Inflammatory macrophage treated with lipopolysaccharide for 4 hours (primary cell): ENCODE data around the gene CCDC9.
A peak's percentile ranks its signal among the peaks of the same experiment; 100 is the strongest.
"Not testable (repeated sequence)": the region's sequence is repeated elsewhere in the genome, so short reads cannot be mapped to it uniquely, and the experiment has no call there.

ENCODE experiments used
- DNase-seq: peaks from one replicate; pipeline ENCODE4 v3.0.0-alpha.2; 2020

The CCDC9 gene

DNA sequence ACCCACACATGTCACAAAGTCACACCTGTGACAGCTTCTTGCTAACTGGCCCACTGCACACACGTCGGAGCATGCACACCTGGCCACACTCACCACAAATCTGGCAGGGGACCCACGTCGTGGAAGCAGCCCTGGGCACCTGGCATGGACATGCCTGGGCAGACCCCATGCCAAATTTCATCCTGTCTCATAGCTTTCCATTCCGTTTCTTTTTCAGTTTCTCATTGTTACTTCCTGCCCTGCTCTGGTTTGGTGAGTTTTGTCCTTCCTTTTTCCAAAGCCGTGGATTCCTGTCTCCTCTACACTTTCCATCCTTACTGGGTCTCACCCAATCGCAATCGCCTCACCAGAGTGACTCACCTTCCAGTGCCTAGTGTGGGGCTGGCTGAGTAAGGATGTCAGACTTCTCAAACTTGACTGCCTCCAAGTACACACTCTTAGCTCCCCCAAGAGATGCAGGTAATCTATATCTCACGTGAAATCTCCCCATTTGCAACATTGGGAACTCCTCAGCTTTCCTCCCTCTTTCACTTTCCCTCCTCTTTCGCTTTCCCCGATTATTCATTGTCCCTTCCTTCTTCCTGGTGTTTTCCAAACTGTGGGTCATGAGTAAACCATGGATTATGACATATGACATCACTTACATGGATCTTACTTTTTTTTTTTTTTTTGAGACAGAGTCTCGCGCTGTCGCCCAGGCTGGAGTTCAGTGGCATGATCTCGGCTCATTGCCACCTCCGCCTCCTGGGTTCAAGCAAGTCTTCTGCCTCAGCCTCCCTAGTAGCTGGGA, 23.7 kb upstream of the CCDC9 start:
- peak; percentile 86 for DNase-seq

DNA sequence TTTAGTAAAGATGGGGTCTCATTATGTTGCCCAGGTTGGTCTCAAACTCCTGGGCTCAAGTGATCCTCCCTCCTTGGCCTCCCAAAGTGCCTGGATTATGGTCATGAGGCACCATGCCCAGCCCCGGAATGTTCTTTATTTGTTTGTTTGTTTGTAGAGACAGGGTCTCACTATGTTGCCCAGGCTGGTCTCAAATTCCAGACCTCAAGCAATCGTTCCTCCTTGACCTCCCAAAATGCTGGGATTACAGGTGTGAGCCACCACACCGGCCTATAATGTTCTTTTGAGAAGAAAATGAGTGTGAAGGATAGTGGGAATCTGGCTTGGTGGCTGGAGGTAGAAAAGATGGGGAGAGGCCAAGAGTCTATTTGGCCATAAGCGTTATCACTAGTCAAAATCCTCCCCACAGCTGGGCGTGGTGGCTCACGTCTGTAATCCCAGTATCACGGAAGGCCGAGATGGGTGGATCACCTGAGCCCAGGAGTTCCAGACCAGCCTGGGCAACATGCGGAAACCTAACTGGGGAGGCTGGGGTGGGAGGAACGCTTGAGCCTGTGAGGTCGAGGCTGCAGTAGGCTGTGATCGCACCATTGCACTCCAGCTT, 20.2 kb upstream of the CCDC9 start:
- DNase-seq: no peak

DNA sequence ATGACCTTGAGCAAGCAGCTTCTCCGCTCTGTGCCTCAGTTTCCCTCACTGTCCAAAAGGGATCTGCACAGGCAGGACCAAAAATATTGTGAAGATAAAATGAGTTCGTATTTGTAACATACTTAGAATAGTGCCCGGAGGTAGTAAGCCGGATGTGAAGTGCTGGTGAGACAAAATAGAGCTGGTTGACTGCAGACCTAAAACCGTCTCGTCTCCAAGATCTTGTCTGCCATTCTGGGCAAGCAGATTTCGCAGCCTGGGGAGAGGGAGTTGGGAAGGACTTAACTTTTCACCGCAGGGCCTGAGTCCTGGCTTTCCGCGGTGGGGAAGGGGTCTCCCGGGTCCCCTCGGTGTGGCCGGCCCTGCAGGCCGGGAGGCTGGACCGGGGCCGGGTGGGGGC, 17.2 kb upstream of the CCDC9 start:
- DNase-seq: no peak

DNA sequence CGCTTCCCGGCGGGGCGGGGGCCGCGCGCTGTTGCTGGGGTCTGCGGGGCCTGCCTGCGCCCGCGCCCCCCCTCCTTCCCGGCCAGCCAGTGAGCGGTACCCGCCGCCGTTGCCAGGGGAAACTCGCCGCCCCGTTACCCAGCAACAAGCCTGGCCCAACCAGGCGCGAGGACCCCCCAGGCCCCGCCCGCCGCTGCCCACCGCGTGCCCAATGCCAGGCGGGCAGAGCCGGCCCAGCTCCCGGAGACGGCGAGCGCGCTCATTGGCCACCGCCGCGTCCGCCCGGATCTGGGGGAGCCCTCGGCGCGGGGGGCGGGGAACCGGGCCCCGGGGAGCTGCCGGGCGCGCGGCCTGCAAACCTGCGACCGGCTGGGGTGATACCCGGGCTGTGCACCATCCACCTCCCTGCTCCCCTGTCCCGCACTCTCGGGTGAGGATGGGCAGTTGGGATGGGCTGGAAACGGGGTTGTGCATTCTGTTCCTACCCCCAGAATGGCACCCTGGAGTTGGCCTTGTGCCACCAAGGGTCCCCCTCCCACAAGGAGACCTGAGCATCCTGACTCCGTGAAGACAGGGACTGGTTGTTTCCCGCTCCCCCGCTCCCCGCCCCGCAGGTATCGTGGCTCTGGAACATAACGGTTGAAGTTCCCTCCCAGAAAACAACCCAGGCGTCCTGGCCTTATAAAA, 16.6 kb upstream of the CCDC9 start:
- DNase-seq: no peak

DNA sequence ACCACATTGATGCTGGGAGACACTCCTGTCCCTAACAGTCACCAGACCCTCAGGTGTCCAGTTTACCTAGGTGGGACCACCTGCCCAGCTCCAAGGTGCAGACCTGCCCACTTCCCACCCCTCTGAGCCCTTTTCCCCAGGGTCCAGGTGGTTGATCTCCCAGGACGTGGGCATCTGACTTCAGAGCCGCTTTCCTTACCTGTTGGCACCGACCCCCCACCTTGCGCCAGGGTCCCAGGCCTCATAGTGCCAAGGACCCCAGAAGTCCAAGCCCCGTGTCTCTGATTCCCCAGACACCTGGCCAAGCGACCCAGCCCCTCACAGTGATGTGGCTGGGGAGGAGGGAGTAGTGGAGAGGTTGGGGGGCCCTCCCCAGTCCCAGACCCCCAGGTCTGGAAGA, 15.8 kb upstream of the CCDC9 start:
- no peak for DNase-seq

DNA sequence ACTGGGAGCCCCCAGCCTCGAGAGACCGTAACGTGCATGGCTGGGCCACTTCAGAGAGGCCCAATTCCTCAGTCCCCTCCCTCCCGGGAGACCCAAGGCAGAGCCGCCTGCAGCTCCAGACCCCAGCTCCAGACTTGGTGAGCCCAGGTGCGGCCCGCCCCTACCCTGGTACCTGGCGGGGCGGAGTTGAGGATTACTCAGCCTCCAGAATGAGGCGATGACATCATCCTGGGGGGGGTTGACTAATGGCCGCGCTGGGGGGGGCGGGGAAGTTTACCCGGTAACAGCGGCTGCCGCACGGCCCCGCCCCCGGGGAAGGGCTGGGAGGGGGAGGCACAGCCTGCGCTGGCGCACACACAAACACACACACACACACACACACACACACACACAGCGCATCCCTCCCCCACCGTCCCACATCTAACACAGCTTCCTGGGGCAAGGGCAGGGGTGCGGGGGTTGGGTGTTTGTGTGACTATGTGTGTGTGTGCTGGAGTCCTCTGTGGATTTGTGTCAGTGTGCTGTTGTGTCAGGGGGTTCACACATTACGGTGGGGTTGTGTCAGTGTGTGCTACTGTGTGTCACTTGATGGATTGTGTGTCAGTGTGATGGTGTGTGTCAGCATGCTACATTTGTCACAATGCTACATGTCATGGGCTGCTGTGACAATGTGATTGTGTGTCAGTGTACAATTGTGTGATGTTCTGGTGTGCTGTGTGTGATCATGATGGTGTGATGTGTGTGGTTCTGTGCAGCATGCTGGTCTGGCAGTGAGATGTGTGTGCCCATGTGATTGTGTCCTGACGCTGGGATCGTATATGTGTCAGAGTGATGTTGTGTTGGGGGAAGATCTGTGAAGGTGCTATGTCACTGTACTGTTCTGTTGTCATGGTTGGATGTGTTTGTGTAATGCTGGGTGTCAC, 15.1 kb upstream of the CCDC9 start:
- peak; percentile 56 for DNase-seq

DNA sequence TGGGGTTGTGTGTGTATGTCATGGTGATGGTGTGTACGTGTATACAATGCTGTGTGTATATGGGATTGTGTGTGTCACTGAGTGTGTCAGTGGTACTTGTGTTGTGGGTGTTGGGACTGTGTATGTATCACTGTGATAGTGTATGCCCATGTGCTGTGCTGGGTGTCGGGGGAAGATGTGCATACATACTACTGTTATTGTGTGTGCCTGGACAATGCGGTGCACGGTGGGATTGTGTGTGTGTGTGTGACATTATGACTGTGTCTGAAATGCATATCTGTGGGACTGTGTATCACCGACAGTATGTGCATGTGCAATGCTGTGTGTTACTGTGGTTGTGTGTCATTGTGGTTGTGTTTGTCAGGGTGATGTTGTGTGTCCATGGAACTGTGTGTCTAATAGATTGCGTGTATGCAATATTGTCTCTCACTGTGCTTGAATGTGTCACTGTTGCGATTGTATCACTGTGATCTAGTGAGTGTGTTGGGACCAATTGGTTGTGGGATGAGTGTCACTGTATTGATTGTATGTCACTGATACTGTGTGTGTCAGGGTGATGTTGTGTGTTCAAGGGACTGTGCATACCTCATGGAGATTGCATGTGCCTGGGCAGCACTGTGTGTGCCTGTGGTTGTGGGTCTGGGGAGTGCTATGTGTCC, 14.3 kb upstream of the CCDC9 start:
- DNase-seq: no peak

DNA sequence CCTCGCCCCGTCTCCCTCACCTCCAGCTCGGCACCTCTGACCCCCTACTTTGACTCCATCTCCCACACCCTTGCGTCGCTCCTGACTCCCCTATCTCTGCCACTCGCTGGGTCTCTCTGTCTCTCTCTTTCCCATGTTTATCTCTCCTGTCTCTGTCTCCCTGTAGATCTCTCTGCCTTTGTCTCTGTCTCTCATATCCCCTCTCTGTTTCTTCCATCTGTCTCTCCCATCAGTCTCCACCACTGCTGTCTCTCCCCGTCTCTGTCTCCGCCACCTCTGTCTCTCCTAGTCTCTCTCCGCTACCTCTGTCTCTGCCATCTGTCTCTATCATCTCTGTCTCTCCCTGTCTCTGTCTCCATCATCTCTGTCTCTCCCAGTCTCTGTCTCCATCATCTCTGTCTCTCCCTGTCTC, 13.0 kb upstream of the CCDC9 start:
- no peak for DNase-seq

DNA sequence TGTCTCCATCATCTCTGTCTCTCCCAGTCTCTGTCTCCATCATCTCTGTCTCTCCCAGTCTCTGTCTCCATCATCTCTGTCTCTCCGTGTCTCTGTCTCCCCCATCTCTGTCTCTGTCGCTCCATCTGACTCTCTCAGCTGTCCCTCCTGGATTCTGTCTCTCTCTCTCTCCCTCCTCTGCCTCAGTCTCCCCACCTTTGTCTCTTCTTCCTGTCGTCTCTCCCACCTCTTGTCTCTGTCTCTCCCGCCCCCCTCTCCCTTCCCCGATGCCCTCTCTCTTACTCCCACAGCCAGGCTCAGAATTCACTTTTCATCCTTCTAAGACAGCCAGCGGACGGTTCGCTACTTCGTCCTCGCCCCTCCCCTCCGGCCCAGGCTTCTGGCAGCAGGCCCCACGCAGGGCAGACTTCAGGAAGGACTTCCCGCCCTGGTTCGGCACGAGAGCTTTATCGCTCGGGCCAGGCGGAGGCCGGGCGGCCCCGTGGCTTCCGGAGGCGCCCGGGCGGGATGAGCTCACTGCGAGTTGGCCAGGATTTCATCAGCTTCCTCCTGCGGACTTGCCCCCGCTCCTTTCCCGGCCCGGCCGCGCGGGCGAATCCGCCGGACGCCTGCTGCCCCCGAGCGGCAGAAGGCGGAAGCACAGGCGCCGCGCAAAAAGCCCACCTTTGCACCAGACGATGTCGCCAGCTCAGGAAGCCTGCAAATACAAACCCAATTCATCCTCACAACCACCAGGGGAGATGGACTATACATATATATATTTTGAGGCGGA, 12.4 kb upstream of the CCDC9 start:
- peak; percentile 97 for DNase-seq

DNA sequence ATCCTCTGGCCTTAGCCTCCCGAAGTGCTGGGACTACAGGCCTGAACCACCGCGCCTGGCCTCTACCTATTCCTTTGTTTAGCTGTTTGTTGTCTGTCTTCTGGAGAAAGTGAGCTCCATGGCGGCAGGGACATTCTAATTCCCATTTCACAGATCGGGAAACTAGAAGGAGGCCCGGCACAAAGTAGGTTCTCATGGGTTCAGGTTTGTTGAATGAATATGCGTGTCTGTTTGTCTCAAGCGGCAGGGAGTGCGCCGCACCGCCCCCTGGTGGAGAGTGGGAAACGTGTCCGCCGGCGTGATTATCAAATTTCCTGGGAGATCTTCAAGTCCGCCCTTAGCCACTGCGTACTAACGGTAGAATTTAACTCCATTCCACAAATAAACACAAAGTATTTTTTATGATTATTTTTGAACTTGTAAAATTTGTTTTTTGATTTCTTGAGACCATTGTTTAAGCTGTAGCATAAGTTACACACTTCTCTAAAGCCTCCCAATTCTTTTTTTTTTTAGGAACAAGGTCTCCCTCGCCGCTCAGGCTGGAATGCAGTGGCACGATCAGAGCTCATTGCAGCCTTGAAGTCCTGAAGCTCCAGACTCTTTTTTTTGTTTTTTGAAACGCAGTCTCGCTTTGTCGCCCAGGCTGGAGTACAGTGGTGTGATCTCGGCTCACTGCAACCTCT, 8.9 kb upstream of the CCDC9 start:
- peak; percentile 71 for DNase-seq

DNA sequence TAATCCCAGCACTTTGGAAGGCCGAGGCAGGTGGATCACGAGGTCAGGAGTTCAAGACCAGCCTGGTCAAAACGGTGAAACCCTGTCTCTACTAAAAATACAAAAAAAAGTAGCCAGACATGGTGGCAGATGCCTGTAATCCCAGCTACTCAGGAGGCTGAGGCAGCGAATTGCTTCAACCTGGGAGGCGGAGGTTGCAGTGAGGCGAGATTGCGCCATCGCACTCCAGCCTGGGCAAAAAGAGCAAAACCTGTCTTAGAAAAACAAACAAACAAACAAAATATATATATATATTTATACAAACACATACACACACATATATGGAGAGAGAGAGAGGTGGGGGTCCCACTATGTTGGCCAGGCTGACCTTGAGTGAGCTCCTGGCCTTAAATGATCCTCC, 3.3 kb upstream of the CCDC9 start:
- DNase-seq: not testable (repeated sequence)

DNA sequence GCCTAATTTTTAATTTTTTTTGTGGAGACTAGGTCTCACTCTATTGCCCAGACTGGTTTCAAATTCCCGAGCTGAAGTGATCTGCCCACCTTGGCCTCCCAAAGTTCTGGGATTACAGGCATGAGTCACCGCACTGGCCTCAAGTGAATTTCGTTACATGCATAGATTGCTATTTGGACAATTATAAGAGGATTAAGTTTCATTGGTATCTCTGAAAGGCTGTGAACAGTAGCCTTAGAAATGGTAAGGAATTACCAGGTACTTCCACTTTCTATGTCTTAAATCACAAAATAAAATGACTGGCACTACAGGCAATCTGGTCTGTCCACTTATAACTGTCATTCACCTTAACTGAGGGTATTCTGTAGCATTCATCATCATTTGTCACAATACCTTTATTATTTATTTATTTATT, 2.9 kb upstream of the CCDC9 start:
- no peak for DNase-seq

DNA sequence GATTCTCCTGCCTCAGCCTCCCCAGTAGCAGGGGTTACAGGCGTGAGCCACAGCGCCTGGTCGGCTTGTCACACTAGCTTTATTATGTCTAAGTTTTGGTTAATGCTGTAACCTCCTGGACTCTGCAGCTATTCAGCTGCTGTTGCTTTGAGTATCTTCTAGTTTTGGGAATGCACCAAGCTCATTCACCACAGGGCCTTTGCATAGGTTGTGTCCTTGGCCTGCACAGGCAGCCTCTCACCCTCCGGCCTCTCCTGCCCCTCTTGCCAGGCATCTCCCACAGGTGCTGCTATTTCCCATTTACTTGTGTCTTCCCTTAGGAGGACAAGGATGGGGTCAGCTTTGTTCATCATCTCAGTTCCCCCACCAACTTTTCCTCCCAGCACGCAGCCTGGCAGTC, 2.4 kb upstream of the CCDC9 start:
- DNase-seq: no peak

DNA sequence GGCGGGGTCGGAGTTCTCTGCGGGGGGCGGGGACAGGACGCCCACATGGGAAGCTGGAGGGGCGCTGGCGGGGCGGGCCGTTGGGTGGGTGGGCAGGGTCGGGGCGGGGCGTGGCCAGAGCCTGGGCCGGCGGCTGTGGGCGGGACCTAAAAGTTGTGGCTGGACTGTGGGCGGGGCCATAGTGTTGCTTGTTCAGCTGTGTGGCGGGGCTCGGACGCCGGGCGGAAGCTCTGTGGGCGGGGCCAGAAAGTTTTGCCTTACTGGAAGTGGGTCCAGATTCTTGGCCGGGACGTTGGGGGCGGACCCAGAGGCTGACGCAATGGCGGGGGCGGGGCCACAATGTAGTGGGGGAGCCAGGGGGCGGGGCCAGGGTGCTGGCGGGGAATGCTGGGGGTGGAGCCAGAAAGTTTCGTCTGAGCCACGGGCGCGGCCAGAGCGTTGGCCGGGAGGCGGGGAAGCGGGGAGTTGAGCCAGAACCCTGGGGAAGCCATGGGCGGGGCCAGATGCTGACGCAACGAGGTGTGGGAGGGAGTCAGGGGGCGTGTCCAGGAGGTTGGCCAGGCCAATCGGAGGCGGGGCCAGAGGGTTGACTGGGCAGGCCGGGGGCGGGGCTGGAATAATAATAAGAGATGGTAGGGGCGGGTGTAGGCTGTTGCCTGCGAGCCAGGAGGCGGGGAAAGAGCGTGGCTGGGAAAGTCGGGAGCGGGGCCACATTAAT, 527 bp downstream of the CCDC9 start:
- DNase-seq: peak; percentile 100

DNA sequence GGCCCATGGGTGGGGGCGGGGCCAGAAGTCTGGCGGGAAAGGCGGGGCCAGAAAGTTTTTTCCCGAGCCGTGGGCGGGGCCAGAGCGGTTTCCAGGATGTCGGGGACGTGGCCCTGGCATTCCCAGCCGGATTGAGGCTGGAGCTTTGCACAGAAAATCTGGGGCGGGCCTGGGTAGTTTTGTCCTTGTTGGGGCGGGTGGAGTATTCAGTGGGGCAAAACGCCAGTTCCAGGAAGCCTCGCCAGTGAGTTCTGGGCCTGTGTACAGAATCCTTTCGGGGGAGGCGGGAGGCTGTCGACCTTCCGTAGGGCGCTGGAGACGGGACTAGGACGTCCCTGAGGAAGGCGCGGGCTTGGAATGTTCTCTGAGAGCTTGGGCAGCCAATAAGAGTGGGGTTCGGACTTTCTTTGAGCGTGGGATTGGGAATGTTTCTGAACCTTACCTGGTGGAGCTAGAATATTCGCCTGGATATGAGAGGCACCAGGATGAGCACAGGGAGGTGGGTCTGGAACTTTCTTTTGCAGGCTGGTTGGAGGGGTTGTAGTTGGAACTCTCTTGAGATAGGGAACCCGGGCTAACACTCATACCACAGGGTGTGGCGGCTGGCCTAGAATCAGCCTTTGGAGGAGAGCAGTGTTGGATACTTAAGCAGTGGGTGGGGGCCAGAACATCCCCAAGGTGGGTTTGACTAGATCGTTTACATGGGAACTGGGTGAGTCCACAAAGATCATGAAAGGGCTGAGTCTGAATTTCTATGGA, 1.3 kb downstream of the CCDC9 start:
- no peak for DNase-seq

DNA sequence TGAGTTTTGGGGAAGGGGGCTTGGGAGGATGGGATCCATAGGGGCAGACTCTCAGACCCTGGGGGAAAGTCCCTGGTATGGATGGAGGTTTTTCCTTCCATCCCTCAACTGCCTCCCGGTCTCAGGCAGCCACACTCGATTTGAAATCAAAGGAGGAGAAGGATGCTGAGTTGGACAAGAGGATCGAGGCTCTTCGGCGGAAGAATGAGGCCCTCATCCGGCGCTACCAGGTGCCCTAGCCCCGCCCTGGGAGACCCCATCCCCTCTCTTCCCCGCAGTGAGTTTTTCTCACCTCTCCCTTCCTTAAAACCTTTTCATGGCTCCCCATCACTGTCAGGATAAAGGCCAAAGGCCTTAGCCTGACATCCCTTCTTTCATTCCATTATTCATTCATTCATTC, 2.1 kb downstream of the CCDC9 start:
- no peak for DNase-seq

DNA sequence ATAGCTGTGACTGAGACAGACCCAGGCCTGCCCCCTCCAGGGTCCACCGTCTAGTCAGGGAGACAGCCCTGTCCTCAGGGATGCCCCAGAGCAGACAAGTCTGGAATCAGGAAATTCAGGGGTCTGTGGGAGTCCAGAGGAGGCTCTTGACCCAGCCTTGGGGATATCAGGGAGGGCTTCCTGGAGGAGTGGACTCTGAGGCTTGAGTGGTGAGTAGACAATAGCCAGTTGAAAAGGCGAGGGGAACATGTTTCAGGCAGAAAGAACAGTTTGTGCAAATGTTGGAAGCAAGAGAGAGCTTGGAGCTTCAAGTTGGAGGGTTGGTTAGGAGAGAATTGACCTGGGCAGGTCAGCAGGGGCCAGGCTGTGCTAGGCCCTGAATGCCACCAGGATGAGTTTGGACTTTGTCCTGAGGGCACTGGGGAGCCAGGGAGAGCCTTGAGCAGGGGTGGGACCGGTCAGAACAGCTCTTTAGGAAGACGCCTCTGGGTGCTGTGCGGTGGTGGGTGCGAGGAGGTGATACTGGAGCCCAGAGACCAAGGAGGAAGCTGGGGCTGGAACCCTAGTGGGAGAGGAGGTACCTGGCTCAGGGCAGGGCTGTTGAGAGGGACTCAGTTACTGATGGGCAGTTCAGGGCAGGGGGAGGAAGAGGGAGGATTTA, 2.7 kb downstream of the CCDC9 start:
- DNase-seq: no peak

DNA sequence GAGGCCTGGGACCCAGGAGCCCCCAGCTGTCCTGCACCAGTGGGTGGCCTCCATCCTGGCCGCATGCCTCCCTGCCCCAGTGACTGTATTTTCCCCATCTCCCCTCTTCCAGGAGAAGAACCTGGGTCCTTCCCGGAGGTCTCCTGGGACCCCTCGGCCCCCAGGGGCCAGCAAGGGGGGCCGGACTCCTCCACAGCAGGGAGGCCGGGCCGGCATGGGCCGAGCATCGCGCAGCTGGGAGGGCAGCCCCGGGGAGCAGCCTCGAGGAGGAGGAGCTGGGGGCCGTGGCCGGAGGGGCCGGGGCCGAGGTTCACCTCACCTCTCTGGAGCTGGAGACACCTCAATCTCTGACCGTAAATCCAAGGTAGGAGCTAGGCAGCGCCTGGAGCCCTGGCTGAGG, 4.2 kb downstream of the CCDC9 start:
- DNase-seq: no peak
